ENCODE data around the gene HIPK3.

DNA sequence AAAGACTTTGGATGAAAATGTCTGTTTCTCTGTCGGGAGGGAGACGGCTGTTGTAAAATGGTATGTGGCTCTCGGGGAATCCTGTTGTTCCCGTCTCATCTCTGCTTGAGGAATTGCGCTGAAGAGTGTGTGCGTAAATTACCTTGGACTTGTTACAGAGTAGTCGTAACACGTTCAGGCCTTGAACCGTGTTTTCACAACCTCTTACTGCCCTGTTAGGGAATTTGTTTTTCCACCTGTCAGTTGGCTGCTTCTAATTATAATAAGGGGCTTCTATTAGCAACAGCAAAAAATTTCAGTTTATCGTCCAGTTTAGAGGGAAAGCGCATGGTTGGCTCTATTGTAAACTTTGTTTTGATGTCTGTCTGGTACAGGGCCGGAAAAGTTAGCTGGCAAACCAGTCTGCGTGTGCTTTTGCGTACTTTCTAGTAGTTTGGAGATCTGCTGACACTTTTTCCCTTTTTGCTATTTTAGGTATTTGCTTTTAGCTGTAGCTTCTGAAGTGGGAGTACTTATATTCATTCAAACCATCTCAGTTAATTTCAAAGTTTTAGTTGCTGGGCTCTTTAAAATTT lies 1.5 kb downstream of the HIPK3 start:
- no peak for TF ChIP-seq POLR2A (IDR thresholded peaks at IDR 0.05)
- TF ChIP-seq, protein P1, sequence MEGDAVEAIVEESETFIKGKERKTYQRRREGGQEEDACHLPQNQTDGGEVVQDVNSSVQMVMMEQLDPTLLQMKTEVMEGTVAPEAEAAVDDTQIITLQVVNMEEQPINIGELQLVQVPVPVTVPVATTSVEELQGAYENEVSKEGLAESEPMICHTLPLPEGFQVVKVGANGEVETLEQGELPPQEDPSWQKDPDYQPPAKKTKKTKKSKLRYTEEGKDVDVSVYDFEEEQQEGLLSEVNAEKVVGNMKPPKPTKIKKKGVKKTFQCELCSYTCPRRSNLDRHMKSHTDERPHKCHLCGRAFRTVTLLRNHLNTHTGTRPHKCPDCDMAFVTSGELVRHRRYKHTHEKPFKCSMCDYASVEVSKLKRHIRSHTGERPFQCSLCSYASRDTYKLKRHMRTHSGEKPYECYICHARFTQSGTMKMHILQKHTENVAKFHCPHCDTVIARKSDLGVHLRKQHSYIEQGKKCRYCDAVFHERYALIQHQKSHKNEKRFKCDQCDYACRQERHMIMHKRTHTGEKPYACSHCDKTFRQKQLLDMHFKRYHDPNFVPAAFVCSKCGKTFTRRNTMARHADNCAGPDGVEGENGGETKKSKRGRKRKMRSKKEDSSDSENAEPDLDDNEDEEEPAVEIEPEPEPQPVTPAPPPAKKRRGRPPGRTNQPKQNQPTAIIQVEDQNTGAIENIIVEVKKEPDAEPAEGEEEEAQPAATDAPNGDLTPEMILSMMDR (IDR thresholded peaks at IDR 0.05) = no peak
- no peak for TF ChIP-seq EP300 (IDR thresholded peaks at IDR 0.05)
